Activated CD8-positive, alpha-beta memory T cell treated with anti-CD3 and anti-CD28 coated beads, Interleukin-2, amount 50 U/mL, for 4 hours (primary cell): ENCODE results near the gene RSRC1.
A peak's percentile ranks its signal among the peaks of the same experiment; 100 is the strongest.
"Not testable (repeated sequence)": the region's sequence is repeated elsewhere in the genome, so short reads cannot be mapped to it uniquely, and the experiment has no call there.

Source experiments
- DNase-seq: peaks from one replicate; pipeline ENCODE4 v3.0.0-alpha.2; 2020

RSRC1 gene

DNA sequence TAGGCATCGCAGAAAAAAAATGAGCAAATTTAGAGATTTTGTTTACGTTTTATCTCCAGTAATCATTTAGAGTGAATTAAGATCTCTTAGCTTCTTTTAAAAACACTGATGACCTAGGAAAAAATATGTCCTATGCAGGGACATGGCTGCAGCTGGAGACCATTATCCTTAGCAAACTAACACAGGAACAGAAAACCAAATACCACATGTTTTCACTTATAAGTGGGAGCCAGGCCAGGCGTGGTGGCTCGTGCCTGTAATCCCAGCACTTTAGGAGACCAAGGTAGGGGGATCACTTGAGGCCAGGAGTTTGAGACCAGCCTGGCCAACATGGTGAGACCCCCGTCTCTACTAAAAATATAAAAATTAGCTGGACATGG lies 298.6 kb downstream of the RSRC1 start:
- not testable (repeated sequence) for DNase-seq

- no peak for DNase-seq
Measured at GRCh38 chr3:158418035-158418434, 308.1 kb downstream of the RSRC1 start.

DNA sequence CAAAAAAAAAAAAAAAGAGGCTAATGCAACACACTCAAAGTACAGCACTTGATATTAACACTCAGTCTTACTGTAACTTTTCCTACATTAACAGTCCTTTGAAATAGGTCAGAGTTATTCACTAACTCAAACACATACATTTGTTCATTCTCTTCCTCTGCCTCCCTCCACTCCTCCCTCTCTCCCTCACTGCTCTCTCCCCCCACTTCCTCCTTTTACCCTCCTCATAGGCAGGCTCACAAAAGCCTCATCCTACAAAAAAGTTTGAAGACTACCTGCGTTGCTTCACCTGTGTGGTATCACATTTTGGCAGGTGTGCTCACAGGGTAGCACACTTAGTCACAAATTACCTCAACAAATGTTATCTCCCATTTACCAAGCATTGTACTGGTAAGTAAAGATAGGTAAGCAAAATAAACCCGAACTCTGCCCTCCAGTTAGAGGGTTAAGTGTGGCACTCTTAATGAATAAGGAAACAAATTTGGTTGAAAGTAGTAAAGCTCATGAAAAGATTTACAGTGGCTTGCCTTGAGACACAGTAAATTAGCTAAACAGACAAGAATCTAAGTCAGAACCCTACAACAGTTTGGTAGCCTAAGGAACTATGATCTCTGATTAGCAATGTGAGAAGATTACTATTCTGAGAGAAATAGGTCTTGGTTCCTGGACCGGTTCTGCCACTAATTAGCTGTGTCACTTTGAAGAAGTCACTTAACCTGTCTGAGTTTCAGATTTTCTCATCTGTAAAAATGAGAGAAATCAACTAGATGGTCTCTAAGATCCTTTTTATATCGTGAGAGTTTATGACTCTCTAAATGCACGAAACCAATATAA lies 310.1 kb downstream of the RSRC1 start:
- no peak for DNase-seq

DNA sequence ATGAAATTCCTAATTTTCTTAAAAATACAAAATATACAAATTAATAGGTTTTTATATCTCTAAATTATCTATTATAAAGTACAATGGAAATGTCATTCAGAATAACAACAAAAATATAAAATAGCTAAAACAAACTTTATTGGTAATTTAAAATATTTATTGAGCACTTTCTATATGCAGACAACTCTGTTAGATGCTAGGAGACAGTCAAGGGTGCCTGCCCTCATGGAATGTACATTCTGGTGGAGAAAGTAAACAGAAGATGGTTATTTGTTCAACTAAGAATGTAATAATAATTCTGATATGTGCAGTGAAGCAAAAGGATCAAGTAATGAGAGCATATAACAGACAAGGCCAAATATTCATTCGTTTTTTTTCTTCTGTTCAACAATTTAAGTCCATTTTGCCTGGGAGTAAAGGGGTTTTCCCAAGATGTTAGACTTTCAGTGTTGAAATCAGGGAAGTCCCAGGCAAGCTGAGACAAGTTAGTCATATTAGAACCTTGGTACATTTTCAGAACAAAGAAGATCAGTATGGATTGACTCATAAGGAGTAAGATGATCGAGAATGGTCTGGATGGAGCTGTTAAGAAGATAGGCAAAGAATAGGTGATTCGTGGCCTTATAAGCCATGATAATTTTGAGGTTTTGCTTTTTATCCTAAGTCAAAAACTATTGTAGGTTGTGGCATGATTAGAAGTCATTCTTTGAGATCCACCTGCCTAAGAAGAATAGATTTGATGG lies 310.9 kb downstream of the RSRC1 start:
- no peak for DNase-seq

DNA sequence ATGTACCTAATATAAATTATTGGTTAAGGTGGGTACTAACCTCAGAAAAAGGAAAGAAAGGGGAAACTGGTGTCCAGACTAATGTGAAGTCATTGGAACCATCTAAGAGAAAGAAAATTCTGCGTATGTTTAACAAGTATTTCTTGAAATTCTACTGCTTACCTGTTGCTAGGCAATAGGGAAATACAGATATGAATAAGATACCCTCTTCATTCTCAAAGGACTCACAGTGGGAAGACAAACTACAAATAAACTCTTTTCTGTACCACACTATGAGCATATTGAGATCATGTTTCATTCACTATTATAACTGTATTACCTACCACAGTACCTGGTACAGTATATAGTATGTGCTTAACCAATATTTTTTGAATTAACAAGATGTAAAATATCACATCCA lies 320.6 kb downstream of the RSRC1 start:
- no peak for DNase-seq

GRCh38 chr3:158430968-158431367 lies 321.1 kb downstream of the RSRC1 start:
- DNase-seq, result no peak

DNA sequence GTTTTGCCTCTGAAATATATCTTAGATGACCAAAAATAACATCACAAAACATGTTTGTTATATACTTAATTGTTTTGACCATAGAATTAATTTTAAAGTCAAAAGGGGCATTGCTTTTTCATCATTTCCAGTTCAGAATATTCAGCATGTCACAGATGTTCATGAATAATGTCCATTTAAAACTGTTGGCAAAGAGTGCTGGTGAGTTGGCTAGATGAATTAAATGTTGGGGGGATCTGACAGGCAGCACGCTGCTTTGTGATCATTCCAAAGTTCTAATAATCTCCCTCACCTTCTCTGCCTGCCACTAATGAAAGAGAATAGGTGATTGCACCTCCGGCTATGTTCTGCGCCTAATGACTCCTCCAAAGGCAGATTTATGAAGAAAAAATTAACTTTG lies 321.9 kb downstream of the RSRC1 start:
- DNase-seq, result no peak

DNA sequence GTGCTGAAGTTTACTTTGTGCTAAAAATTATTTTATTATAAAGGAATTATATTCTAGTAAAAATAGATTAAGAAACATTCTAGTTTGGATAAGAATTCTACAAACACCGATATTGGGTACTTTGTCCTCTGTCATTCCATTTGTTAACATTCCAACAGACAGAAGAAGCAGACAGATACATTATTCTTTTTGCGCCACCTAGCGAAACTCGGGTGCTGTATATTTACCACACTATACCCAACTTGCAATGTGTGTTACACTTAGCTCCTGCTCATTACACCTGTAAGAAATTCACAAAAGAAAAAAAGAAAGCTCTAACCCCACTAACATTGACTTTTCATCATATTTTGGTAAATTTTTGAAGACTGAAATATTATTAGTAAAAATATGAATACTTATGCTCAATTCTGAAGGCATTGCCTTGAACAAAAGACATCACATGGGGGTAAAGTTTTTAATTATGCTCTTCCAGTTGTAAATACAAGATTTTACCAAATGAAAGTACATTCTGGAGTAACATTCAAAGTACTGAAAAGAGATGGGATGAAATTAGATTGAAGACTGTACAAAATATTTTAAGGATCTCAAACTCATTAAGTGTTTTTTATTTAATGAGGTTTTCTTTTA lies 324.6 kb downstream of the RSRC1 start:
- DNase-seq, result peak; percentile 15

DNA sequence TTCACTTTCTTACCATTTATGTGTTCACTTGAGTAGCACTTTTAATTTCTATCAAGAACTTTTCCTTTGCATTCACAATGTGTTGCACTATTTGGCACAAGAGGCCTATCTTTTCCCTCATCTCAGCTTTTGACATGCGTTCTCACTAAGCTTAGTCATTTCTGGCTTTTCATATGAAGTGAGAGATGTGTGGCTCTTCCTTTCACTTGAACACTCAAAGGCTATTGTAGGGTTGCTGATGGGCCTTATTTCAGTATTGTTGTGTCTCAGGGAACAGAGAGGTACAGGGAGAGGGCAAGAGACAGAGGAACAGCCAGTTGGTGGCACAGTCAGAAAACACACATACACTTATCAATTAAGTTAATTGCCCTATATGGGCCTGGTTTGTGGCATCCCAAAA lies 333.7 kb downstream of the RSRC1 start:
- DNase-seq, result no peak

DNA sequence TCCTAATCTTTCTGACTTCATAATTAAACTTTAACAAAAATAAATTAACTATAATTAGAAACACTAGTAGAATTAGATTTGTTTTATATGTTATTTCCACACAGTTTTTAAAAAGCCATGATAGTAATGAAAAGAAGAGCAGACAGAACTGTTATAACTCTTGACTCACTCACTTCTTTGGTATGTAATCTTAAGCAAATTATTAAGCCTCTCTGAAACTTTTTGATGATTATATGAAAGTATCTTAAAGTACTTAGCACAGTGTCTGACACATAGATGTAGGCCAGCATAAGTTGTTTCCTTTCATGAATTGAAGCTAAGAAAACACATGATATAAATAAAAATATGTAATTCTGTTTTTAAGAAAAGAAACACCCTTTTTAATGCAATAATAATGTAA lies 337.5 kb downstream of the RSRC1 start:
- no peak for DNase-seq

DNA sequence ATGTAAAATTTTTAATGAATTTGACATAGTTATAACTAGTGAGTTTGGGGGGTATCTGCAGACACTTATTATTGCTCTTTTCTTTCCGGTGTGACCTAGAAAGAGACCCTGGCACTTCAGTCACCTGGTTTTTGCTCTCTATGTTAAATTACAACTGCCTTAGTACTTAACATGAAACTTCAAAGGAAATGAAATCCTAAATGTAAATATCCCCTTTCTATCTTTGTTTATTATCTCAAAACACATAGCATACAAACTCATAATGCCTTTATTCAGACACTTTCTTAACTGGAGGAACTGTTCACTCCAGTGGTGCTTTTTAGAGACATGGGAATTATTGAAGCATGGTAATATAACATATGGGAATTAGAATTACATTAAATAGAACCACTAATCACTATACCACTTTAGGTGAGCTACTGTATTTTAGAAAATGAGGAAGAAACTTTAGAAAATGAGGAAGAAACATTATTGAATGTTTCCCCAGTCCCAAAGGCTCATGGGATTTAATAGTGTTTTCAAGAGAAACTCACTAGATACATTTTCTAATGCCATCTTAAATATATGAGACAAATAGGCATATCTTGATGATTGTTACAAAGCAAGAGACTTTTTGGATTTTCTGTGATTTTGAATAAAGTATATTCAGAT lies 341.6 kb downstream of the RSRC1 start:
- DNase-seq, result no peak

GRCh38 chr3:158452334-158452733 lies 342.4 kb downstream of the RSRC1 start:
- no peak for DNase-seq

DNA sequence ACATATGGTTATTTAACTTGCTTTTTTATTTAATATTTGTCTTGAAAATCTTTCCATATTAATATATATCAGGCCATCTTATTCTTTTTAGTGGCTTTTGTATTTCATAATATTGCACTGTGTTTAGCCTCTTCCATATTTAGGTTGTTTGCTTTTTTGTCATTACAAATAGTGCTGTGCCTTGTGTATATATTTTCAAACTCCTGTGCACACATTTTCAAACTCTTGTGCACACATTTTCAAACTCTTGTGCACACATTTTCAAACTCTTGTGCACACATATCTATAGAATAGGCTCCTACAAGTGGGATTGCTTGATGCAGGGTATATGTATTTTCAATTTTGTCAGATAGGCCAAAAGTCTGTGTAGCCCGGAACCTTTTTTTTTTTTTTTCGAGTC lies 343.1 kb downstream of the RSRC1 start:
- no peak for DNase-seq

- DNase-seq, result no peak
Measured at GRCh38 chr3:158453865-158454264, 344.0 kb downstream of the RSRC1 start.

GRCh38 chr3:158455406-158455805 lies 345.5 kb downstream of the RSRC1 start:
- DNase-seq, result no peak

GRCh38 chr3:158456114-158456513 lies 346.2 kb downstream of the RSRC1 start:
- no peak for DNase-seq

- no peak for DNase-seq
Measured at GRCh38 chr3:158458464-158458863, 348.6 kb downstream of the RSRC1 start.

DNA sequence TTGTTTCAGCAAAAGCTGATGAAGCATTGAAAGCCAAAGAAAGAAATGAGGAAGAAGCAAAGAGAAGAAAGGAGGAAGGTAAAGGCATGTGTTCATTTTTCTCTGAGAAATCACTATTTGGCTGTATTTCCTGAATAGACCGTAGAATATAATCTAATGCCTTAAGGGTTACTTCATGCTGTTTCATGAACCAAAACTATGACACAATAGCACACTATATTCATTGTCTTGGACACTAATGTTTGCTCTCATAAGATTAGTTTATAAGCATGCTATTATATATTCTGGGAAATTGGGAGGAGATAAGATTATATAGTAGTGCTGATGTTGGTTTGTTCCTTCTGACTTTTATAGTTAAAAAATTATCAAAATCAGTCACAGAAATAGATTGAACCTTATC lies 351.0 kb downstream of the RSRC1 start:
- DNase-seq, result no peak

DNA sequence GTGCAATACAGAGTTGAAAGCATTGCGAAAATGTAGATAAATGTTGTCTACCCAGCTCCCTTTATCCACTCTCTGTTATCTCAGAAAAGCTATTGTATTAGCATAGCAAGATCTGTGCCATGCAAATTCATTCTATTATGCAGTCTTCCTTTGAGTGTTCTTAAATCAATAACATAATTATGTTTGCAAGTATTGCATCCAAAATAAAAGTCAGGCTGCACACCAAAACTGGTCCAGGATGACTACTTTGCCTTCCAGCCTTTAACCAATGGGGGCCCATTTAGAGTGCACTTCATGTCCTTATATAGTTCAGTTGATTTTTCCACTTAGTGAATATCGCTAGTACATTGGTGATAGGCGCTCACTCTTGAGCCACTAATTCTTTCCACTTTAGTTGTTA lies 353.7 kb downstream of the RSRC1 start:
- no peak for DNase-seq

- no peak for DNase-seq
Measured at GRCh38 chr3:158465074-158465473, 355.2 kb downstream of the RSRC1 start.

GRCh38 chr3:158470944-158471638 lies 361.2 kb downstream of the RSRC1 start:
- no peak for DNase-seq

GRCh38 chr3:158471639-158472294 lies 361.9 kb downstream of the RSRC1 start:
- DNase-seq, result no peak
